Activated B cell treated with CpG ODN at 0.5 μM for 24 hours (primary cell): ENCODE measurements around the gene PRKCE. TPM values are rescaled to one million over a fixed set of nuclear protein-coding genes. Genes with fewer than 3 reads are reported as not detected.

Experiments
- ATAC-seq: fragments of 200-7000 bp; cut with Tn5 transposase; one replicate; pipeline ENCODE4 v1.10.0; 2021; ENCODE audit warnings: low read depth, mild to moderate bottlenecking, moderate library complexity
- CTCF ChIA-PET: fragments of 350-600 bp; sonication (Branson Sonifier 250); formaldehyde crosslinking; loops from one replicate; lab custom pipeline; 2021; ENCODE audit warnings: antibody characterized with exemption; lab: Charles Lee
- POLR2A ChIA-PET: fragments of 350-600 bp; sonication (Branson Sonifier 250); formaldehyde crosslinking; loops from one replicate; lab custom pipeline; 2021; ENCODE audit warnings: antibody characterized with exemption; lab: Charles Lee
- DNase-seq: peaks from one replicate; pipeline ENCODE4 v3.0.0; 2022
- H3K27ac Mint-ChIP-seq: one replicate; pipeline ENCODE4 v1.8.0; 2020; ENCODE audit warnings: mixed read lengths
- H3K27me3 Mint-ChIP-seq: one replicate; pipeline ENCODE4 v1.8.0; 2021; ENCODE audit warnings: mixed read lengths
- H3K36me3 Mint-ChIP-seq: one replicate; pipeline ENCODE4 v1.8.0; 2021; ENCODE audit warnings: low read depth, mixed read lengths
- H3K4me1 Mint-ChIP-seq: one replicate; pipeline ENCODE4 v1.8.0; 2021; ENCODE audit warnings: mixed read lengths
- H3K4me3 Mint-ChIP-seq: one replicate; pipeline ENCODE4 v1.8.0; 2020; ENCODE audit warnings: mild to moderate bottlenecking, mixed read lengths
- H3K9me3 Mint-ChIP-seq: one replicate; pipeline ENCODE4 v1.8.0; 2020; ENCODE audit warnings: mixed read lengths
- CTCF ChIP-seq: fragments of 200-600 bp; IDR thresholded peaks from one replicate; pipeline ENCODE4 v1.8.0; 2022; ENCODE audit warnings: antibody characterized with exemption, mild to moderate bottlenecking
- intact Hi-C: fragments of 100-400 bp; cut with micrococcal nuclease; formaldehyde crosslinking; loops from one replicate; pipeline ENCODE4 v1.15.1; 2024
- total RNA-seq: library from RNA; stranded (reverse); gene quantifications from 2 replicates; pipeline ENCODE4 v1.2.3, GENCODE V29; 2022

Gene PRKCE
- total RNA-seq, 1 donor from 2014 or later = 53.8 TPM

DNA sequence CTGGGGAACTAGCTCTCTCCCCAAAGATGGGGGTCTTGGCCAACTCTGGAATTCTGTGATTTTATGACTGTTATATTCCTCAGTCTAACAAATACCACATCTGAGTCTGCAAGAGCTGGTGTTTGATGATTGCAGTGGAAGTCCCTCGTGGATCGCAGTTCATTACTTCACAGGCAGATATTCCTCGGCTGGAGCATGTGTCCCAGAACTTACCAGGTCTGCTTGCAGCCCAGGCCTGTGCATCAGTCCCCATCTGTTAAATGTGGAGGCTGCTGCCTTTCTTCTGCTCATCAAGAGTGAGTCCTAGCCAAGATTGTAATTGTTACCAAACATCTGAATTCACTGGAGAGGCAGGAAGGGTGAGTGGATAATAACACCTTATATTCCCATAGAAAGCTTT is 55.5 kb downstream of the PRKCE start:
- H3K4me3 Mint-ChIP-seq = no peak overlapping the region
- peaks cover 22% of the 10 kb centered on the region for H3K4me1 Mint-ChIP-seq
- peaks cover 42% of the 10 kb centered on the region for H3K36me3 Mint-ChIP-seq
- peaks cover 2% of the 10 kb centered on the region for H3K9me3 Mint-ChIP-seq
- no peak overlapping the region for H3K27ac Mint-ChIP-seq
- ChIA-PET POLR2A (interaction anchor here (1.4 kb wide), 1 partner anchor 22 kb away, joined by 3 read pairs; no protein-coding TSS in a partner anchor), CTCF (no interaction called here)
- TF ChIP-seq CTCF = no peak
- no peaks in the 10 kb centered on the region for H3K27me3 Mint-ChIP-seq
- intact Hi-C loops = no loop called here
- DNase-seq (no peak), ATAC-seq (no peak)

- DNase-seq = no peak
- CTCF ChIA-PET = no interaction called here
- no peak overlapping the region for H3K27ac Mint-ChIP-seq
- peaks cover 38% of the 10 kb centered on the region for H3K36me3 Mint-ChIP-seq
- no peak for TF ChIP-seq CTCF
- H3K4me3 Mint-ChIP-seq = no peak overlapping the region
- H3K27me3 Mint-ChIP-seq = no peaks in the 10 kb centered on the region
- H3K9me3 Mint-ChIP-seq = peaks cover 2% of the 10 kb centered on the region
- peaks cover 27% of the 10 kb centered on the region for H3K4me1 Mint-ChIP-seq
- ATAC-seq = no peak
- POLR2A ChIA-PET = interaction anchor here (1.4 kb wide), 1 partner anchor 21 kb away, joined by 3 read pairs; no protein-coding TSS in a partner anchor
- intact Hi-C loops = no loop called here
These were observed 56.2 kb downstream of the PRKCE start for GRCh38 chr2:45707661-45708060.

GRCh38 chr2:45708501-45708900 is 57.0 kb downstream of the PRKCE start:
- H3K4me1 Mint-ChIP-seq = peaks cover 35% of the 10 kb centered on the region

GRCh38 chr2:45709137-45709536 is 57.7 kb downstream of the PRKCE start:
- DNase-seq = no peak
- POLR2A ChIA-PET = no interaction called here
- Mint-ChIP-seq H3K27ac (no peak overlapping the region), H3K36me3 (peaks cover 35% of the 10 kb centered on the region), H3K9me3 (peaks cover 2% of the 10 kb centered on the region), H3K27me3 (no peaks in the 10 kb centered on the region), H3K4me3 (no peak overlapping the region), H3K4me1 (peaks cover 33% of the 10 kb centered on the region)
- TF ChIP-seq CTCF = no peak
- CTCF ChIA-PET = interaction anchor here (1.7 kb wide), 1 partner anchor 12 kb away, joined by 5 read pairs; no protein-coding TSS in a partner anchor
- intact Hi-C loops = no loop called here
- ATAC-seq = no peak

More at GRCh38 chr2:45708501-45708900, 57.0 kb downstream of the PRKCE start:
- no peak overlapping the region for H3K27ac Mint-ChIP-seq
- ChIA-PET POLR2A (no interaction called here), CTCF (no interaction called here)
- no peak overlapping the region for H3K4me3 Mint-ChIP-seq
- ATAC-seq (no peak), DNase-seq (no peak)
- H3K36me3 Mint-ChIP-seq = peaks cover 38% of the 10 kb centered on the region
- TF ChIP-seq CTCF = no peak
- intact Hi-C loops = no loop called here
- H3K27me3 Mint-ChIP-seq = no peaks in the 10 kb centered on the region
- H3K9me3 Mint-ChIP-seq = peaks cover 2% of the 10 kb centered on the region

DNA sequence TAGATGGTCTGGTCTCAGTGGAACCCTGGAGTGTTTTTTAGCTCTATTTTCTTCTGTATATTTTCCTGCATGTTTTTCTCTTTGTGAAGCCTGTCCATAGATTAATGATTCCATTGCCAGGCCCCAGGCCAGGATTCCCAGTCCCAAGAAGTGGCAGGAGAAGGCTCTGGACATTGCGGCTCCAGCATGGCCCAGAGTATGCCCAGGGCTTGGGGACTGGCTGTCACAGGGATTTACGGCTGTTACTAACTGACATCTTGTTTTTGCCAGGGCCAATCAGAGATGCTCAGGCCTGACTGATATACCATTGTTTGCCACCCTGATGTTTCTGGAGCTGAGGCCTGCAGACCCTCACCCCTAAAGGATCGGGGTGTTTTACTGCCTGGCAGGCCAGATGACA is 59.0 kb downstream of the PRKCE start:
- DNase-seq = no peak
- H3K36me3 Mint-ChIP-seq = peaks cover 31% of the 10 kb centered on the region
- no peak overlapping the region for H3K4me3 Mint-ChIP-seq
- H3K9me3 Mint-ChIP-seq = peaks cover 2% of the 10 kb centered on the region
- H3K4me1 Mint-ChIP-seq = peaks cover 28% of the 10 kb centered on the region
- no peaks in the 10 kb centered on the region for H3K27me3 Mint-ChIP-seq
- no peak for ATAC-seq
- no peak for TF ChIP-seq CTCF
- H3K27ac Mint-ChIP-seq = no peak overlapping the region
- ChIA-PET POLR2A (interaction anchor here (1.1 kb wide), 1 partner anchor 18 kb away, joined by 4 read pairs; no protein-coding TSS in a partner anchor), CTCF (interaction anchor here (1.7 kb wide), 1 partner anchor 11 kb away, joined by 5 read pairs; no protein-coding TSS in a partner anchor)
- intact Hi-C loops = no loop called here
